Calu3 (cell line): ENCODE data around the gene SCARF2. TPM values are rescaled to one million over a fixed set of nuclear protein-coding genes. Genes with fewer than 3 reads are reported as not detected.

Experiments used
- BruUV-seq: library from RNA; stranded (reverse); fragments of 400-500 nt; replicated peaks from 2 replicates; lab custom pipeline; 2021; lab: Mats Ljungman, UMichigan
- CTCF ChIA-PET: fragments of 300-600 bp; sonication (Branson Sonifier 250); formaldehyde crosslinking; loops from one replicate; lab custom pipeline; 2022; ENCODE audit warnings: antibody characterized with exemption; lab: Charles Lee
- DNase-seq: peaks from one replicate; pipeline ENCODE4 v3.0.0; 2022
- H3K27ac Mint-ChIP-seq: one replicate; pipeline ENCODE4 v1.8.0; 2022; ENCODE audit warnings: mixed read lengths; ENCODE audit not compliant: unreplicated experiment
- H3K27me3 Mint-ChIP-seq: one replicate; pipeline ENCODE4 v1.8.0; 2022; ENCODE audit warnings: mixed read lengths; ENCODE audit not compliant: unreplicated experiment
- H3K36me3 Mint-ChIP-seq: one replicate; pipeline ENCODE4 v1.8.0; 2022; ENCODE audit warnings: mild to moderate bottlenecking, moderate library complexity, mixed read lengths; ENCODE audit not compliant: insufficient read depth, unreplicated experiment
- H3K4me1 Mint-ChIP-seq: one replicate; pipeline ENCODE4 v1.8.0; 2022; ENCODE audit warnings: mild to moderate bottlenecking, low read depth, mixed read lengths; ENCODE audit not compliant: unreplicated experiment
- H3K4me3 Mint-ChIP-seq: one replicate; pipeline ENCODE4 v1.8.0; 2022; ENCODE audit warnings: mild to moderate bottlenecking, low read depth, moderate library complexity, mixed read lengths; ENCODE audit not compliant: unreplicated experiment
- H3K9me3 Mint-ChIP-seq: one replicate; pipeline ENCODE4 v1.8.0; 2022; ENCODE audit warnings: low read depth, mixed read lengths; ENCODE audit not compliant: unreplicated experiment
- intact Hi-C: fragments of 100-400 bp; cut with micrococcal nuclease; formaldehyde crosslinking; loops from one replicate; pipeline ENCODE4 v1.10.0; 2022; ENCODE audit not compliant: unreplicated experiment
- total RNA-seq: library from RNA; stranded (reverse); gene quantifications from 2 replicates; pipeline ENCODE4 v1.2.3, GENCODE V29; 2022
- TF ChIP-seq, protein P1 (sequence below): fragments of 200-600 bp; IDR thresholded peaks from one replicate; pipeline ENCODE4 v1.8.0; 2022; ENCODE audit warnings: antibody characterized with exemption; ENCODE audit not compliant: unreplicated experiment

Gene SCARF2
- total RNA-seq, 1 experiment from 2014 or later = 0.68 TPM

DNA sequence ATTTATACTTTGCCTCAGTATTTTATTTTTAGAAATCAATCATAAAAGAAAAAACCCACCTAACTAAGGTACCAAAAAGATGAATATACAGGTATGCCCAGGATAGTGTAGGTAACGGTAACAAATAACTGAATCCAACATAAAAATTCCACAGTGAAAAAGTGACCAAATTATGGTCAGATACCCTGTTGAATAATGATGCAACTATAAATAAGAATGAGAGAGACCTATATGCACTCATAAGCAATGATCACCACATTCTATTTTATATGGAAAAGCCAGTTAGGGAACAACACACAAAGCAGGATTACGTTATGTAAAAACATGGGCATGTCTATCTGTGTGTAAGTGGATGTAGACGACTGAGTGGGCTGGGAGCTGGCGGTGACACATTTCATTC lies 50.7 kb downstream of the SCARF2 start:
- no peak overlapping the region for H3K27ac Mint-ChIP-seq
- CTCF ChIA-PET = no interaction called here
- DNase-seq = no peak
- peaks cover 81% of the 10 kb centered on the region for H3K27me3 Mint-ChIP-seq
- TF ChIP-seq, protein P1, sequence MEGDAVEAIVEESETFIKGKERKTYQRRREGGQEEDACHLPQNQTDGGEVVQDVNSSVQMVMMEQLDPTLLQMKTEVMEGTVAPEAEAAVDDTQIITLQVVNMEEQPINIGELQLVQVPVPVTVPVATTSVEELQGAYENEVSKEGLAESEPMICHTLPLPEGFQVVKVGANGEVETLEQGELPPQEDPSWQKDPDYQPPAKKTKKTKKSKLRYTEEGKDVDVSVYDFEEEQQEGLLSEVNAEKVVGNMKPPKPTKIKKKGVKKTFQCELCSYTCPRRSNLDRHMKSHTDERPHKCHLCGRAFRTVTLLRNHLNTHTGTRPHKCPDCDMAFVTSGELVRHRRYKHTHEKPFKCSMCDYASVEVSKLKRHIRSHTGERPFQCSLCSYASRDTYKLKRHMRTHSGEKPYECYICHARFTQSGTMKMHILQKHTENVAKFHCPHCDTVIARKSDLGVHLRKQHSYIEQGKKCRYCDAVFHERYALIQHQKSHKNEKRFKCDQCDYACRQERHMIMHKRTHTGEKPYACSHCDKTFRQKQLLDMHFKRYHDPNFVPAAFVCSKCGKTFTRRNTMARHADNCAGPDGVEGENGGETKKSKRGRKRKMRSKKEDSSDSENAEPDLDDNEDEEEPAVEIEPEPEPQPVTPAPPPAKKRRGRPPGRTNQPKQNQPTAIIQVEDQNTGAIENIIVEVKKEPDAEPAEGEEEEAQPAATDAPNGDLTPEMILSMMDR = no peak
- BruUV-seq = no TSS peak
- H3K4me1 Mint-ChIP-seq = no peaks in the 10 kb centered on the region
- no peaks in the 10 kb centered on the region for H3K9me3 Mint-ChIP-seq
- no peak overlapping the region for H3K4me3 Mint-ChIP-seq
- intact Hi-C loops = no loop called here
- no peaks in the 10 kb centered on the region for H3K36me3 Mint-ChIP-seq

DNA sequence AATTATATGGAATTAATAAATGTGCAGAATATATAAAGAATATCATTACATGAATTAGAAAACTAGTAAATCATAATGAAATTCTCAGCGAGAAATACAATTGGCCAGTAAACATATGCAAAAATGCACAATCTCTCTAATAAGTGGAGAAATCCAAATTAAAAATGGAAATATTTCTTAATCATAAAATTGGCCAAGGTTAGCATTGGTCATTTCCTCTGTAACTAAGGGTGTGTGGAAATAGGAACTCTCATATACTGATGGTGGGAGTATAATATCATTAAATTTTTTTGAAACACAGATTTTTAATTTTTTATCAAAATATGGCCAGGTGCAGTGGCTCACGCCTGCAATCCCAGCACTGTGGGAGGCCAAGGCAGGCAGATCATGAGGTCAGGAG lies 51.3 kb downstream of the SCARF2 start:
- BruUV-seq = no TSS peak
- Mint-ChIP-seq H3K4me3 (no peak overlapping the region), H3K36me3 (no peaks in the 10 kb centered on the region), H3K4me1 (no peaks in the 10 kb centered on the region), H3K27ac (no peak overlapping the region), H3K27me3 (peaks cover 81% of the 10 kb centered on the region), H3K9me3 (no peaks in the 10 kb centered on the region)
- CTCF ChIA-PET = no interaction called here
- intact Hi-C loops = no loop called here
- no peak for DNase-seq
- TF ChIP-seq, protein P1 = no peak

DNA sequence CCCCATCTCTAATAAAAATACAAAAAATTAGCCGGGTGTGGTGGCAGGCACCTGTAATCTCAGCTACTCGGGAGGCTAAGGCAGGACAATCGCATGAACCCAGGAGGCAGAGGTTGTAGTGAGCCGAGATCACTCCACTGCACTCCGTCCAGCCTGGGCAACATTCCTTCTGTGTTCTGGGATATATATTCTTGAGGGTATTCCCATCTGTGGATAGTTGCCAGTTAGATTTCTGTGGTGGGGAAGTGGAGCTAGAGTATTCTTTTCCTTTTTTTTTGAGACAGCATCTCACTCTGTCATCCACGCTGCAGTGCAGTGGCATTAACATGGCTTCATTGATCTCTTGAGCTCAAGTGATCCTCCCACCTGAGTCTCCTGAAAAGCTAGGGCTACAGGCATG lies 52.8 kb downstream of the SCARF2 start:
- no peak overlapping the region for H3K4me3 Mint-ChIP-seq
- no peak overlapping the region for H3K27ac Mint-ChIP-seq
- intact Hi-C loops = no loop called here
- CTCF ChIA-PET = no interaction called here
- H3K9me3 Mint-ChIP-seq = no peaks in the 10 kb centered on the region
- TF ChIP-seq, protein P1 = no peak
- DNase-seq = no peak
- BruUV-seq = no TSS peak
- H3K36me3 Mint-ChIP-seq = no peaks in the 10 kb centered on the region
- H3K27me3 Mint-ChIP-seq = peaks cover 79% of the 10 kb centered on the region
- no peaks in the 10 kb centered on the region for H3K4me1 Mint-ChIP-seq

DNA sequence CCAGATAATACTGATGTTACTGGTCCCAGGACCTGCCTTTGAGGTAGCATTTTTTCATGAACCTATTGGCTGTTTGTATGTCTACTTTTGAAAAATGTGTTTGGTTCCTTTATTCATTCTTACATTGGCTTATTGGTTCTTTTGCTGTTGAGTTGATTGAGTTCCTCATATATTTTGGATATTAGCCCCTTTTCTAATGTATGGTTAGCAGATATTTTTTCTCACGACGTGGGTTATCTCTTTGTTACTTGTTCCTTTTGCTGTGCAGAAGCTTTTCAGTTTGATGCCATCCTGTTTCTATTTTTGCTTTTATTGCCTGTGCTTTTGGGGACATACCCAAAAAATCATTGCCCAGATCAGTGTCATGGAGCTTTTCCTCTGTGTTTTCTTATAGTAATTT lies 53.5 kb downstream of the SCARF2 start:
- no peaks in the 10 kb centered on the region for H3K36me3 Mint-ChIP-seq
- no peak overlapping the region for H3K4me3 Mint-ChIP-seq
- TF ChIP-seq, protein P1 = no peak
- DNase-seq = no peak
- CTCF ChIA-PET = no interaction called here
- H3K27me3 Mint-ChIP-seq = peaks cover 72% of the 10 kb centered on the region
- intact Hi-C loops = no loop called here
- H3K9me3 Mint-ChIP-seq = no peaks in the 10 kb centered on the region
- no TSS peak for BruUV-seq
- no peak overlapping the region for H3K27ac Mint-ChIP-seq
- no peaks in the 10 kb centered on the region for H3K4me1 Mint-ChIP-seq
